Activated naive CD4-positive, alpha-beta T cell treated with Interleukin-2 at 50 U/mL for 16 hours (primary cell): ENCODE data around the gene PIP5K1B.
A peak's percentile ranks its signal among the peaks of the same experiment; 100 is the strongest.

ENCODE experiments used
- DNase-seq: peaks from one replicate; pipeline ENCODE4 v3.0.0-alpha.2; 2020

Gene PIP5K1B

DNA sequence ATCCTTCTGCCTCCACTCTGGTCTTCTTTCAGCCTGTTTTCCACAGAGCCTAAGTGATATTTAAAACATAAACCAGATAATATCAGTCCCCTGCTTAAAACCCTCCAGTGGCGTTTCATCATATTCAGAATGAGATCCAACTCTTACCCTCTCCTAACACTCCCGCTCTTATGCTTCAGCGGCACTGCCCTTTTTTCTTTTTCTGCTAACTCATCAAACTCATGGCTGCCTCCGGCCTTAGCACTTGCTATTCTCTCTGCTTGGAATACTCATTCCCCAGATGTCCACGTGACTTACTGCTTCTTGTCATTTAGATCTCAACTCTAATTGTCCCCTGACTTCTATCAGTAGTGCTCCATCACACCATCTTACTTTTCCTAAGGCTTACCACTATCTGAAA lies 73.6 kb downstream of the PIP5K1B start:
- no peak for DNase-seq

DNA sequence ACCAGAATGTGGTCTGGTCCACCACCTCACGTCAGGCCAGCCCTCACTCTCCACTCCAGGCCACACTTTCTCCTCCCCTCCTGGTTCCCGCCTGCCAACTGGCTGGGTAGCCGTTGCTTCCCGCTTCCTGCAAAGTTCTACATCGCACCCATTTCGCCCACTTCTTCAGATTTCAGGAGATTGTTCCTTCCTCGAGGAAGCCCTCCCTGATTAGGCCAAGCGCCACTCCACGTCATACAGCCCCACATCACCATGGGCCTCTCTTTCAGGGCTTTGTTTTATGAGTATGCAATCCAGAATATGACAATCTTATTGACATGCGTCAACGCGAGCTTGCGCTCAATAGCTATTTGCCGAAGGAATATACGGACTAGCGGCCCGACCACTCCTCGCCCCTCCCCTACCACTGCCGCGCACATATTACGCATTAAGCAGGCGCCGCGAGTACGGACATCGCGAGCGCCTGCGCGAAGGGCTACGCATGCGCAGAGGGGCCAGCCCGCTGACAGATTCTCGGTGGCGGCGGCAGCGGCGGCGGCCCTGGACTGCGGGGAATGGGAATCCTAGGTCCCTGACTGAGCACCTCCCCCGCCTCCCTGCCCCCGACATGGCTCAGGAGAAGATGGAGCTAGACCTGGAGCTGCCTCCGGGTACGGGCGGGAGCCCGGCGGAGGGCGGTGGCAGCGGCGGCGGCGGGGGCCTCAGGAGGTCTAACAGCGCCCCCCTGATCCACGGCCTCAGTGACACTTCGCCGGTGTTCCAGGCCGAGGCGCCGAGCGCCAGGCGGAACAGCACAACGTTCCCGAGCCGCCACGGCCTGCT lies 74.7 kb downstream of the PIP5K1B start:
- DNase-seq, result peak; percentile 93

DNA sequence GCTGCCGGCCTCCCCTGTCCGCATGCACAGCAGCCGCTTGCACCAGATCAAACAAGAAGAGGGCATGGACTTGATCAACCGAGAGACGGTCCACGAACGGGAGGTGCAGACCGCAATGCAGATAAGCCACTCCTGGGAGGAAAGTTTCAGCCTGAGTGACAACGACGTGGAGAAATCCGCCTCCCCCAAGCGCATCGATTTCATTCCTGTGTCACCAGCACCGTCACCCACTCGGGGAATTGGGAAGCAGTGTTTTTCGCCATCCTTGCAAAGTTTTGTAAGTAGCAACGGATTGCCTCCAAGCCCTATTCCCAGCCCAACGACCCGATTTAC lies 75.3 kb downstream of the PIP5K1B start:
- DNase-seq, result no peak

DNA sequence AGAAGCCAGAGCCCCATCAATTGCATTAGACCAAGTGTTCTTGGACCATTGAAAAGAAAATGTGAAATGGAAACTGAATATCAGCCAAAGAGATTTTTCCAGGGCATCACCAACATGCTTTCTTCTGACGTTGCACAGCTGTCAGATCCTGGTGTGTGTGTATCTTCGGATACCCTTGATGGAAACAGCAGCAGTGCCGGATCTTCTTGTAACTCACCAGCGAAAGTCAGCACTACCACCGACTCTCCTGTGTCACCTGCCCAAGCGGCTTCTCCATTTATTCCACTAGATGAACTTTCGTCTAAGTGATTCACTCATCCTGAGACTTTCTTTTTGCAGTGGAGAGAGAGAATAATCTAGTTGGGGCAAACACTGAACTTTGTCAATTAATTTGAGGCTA lies 75.7 kb downstream of the PIP5K1B start:
- DNase-seq, result peak; percentile 11

DNA sequence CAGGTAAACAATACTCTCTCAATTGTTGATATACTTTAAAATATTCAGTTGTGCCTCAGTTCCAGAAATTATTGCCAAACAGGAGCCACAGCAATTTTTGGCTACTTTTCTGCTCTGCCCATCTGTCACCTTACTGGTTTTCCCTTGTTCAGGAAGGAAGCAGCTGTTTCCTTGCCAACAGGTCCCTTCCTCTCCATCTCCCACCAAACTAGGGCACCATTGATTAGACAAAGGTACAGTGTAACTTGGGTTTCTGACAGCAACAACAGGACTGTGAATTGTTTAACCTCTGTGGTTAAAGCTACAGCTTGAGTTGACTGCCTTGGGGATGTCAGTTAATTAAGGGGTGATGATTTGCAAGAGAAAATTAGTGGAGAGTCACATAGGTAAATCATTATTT lies 76.9 kb downstream of the PIP5K1B start:
- DNase-seq, result no peak

DNA sequence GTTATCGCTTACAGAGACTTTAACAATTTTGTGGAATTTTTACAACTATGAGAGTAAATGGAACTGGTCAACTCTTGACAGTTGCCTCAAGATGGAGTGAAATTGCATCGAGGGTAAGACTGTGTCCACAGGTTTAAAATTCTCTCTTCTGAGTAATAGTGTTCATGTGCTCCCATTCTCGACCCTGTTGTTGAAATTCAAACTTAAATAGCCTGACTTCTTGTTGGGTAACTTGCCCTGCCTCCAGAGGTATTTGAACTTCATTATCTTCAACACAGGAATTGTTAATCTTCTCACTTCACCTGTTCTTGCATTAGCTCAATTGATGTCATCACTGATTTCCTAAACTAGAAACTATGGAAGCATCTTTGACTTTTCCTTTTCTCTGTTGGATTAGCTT lies 77.5 kb downstream of the PIP5K1B start:
- no peak for DNase-seq

DNA sequence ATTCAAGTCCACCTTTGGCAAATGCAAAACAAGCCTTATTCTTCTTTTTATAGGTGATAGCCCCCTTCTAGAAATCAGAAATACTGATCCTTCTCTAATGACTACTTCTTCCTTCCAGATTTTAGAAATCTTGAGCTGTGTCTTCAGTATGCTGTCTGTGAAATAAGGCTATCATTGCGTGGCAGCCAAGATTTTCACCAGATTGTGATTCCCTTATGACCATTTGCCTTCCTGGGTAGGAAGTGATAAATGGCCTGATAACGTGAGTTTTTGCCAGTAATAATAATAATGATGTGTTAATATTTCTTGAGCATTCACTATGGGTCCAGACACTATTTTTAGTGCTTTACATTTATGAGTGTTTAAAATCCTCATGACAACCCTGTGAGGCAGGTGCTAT lies 80.9 kb downstream of the PIP5K1B start:
- no peak for DNase-seq

DNA sequence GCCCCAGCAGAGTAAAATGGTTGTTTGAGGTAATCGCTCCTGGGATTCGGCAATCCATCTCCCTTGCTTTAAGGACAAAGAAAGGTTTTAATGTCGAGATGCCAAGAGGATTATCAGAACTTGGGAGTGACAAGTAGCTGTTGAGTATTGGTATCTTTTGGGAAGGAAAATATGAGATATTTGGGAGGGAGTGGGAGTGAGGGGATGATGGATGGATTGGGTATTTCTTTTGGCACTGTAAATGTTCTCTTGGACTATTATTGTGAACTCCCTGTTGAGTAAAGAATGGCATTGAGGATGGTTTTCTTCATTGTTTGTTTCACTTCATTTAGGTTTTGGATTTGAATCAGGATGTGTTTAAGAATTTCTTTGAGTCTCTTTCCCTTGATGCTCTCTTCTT lies 86.1 kb downstream of the PIP5K1B start:
- no peak for DNase-seq

DNA sequence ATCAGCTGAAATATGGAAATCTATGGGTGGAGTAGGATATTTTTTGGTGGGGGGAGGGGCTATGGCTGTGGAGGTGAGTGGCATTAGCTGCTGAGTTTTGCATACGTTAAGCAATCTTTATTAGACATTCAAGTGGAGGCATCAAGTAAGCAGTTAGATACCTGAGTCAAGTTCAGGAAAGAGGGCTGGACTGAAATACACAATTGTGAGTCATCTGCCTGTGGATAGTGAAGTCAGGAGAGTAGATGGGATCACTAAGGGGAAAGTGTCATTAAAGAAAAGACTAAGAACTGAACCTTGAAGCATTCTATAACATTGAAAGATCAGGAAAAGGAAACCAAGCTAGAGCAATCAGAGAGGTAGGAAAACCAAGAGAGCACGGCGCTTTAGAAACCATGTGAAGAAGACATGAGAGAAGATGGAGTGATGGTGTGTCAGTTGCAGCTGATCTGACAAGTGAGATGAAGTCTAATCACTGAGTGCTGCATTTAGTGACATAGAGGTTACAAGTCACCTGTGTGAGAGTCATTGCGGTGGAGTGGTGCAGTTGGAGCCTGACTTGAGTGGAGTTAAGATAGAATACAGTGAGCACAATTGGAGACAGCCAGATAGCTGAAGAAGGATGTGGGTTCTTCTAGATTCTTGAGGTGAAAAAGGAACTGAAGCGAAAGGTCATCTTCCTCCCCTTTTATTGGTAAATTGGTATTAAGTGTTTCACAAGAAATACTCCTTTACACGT lies 88.7 kb downstream of the PIP5K1B start:
- no peak for DNase-seq

DNA sequence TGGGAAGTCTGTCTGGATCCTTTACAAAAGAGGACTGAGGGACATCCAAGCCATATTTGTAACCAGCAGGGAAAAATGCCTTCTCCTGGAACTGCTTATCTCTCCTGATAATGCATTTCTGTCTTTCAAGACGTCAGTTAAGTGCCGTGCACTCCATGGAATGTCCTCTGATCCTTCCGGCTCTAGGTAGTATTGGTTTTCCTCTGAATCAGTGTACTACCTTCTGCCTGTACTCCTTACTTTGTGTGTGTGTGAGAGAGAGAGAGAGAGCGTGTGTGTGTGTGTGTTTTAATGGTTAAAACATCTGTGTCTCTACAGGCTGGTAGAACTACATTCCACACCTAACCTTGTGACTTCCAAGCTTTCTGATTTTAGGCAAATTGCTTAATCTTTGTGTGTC lies 89.9 kb downstream of the PIP5K1B start:
- DNase-seq, result no peak

DNA sequence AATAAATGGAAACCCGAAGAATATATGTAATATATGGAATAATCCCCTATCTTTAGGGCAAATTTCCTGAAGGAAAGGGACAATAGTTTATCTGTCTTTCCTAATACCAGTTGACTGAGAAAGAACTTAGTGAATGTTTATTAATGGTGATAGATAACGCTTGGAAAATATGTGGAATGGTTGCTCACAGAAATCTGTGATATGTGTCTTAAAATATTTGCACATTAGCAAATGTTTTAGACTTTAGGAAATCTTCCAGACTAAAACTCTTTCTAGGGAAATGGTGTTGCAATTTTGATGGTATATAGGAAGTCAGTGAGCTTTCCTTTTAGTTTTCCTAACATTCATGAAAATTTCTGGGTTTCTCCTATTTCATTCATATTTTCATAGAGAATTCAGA lies 90.4 kb downstream of the PIP5K1B start:
- DNase-seq, result no peak

DNA sequence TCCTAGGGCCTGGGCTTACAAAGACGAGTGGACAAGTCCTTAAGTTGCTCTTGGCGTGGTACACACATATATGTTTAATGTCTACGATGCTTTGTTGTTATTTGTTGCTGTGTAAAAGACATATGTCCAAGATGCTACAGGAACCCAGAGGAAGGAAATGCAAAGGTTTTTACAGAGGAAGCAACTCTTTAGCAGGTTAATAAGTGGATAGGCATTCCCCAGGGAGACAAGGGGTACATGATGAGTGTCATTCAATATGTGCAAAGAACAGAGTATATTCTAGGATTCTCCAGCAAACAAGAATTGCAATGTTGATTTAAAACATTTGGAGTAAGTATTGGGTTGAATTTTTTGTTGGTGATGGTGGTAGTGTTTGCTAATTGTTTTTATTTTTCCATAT lies 92.1 kb downstream of the PIP5K1B start:
- no peak for DNase-seq

DNA sequence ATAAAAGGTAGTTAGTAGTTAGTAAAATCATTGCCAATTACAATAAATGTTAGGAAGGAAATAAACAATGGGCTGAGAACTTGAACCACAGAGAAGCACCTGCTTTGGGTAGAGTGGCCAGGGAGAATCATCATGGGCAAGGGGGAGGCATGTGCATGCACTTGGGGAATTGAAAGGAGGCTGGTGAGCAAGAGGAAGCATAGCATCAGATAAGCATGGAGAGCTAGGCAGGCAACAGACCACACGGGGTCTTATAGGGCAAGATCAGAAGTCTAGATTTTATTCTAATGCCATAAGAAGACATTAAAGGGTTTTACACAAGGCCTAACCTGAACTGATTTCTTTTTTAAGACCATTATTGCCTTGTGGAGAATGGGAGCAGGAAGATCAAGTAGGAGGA lies 93.4 kb downstream of the PIP5K1B start:
- DNase-seq, result no peak

DNA sequence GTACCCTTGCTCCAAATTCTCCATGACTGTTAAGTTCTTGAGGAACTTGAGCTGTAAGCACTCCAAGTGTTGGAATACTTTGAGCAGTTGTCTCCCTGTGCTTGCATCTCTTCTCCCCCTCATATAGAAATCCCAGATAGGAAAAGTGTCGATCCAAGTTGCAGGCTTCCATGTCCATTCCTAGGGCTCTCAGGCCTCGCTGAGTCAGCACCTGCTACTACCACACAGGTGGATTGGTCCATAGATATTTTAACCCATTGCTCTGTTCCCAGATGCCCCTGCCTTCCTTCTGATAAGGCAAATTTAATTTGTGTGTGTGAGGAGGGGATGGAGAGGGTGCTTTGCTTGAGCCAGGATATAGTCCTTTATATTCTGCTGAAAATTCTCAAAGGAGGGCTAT lies 95.8 kb downstream of the PIP5K1B start:
- no peak for DNase-seq

DNA sequence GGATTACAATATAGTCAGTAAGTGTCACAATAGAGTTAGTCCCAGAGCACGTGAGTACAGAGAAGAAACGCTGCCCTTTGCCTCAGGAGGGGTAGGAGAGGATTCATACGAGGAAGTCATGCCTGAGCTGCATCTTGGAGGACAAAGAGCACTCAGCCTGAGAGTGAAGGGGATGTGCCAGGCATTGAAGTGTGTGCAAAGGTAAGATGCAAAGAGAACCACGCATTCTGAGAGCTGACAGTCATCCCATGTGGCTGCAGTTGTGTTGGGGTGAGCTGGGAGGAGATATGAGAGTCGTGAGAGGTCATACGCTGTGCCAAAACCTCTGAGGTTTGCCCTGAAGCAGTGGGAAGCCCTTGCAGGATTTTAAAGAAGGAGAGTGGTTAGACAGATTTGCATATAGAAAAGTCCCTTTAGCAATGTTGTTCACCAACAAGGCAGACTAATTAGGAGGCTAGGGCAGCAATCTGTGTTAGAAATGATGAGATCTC lies 97.5 kb downstream of the PIP5K1B start:
- no peak for DNase-seq

DNA sequence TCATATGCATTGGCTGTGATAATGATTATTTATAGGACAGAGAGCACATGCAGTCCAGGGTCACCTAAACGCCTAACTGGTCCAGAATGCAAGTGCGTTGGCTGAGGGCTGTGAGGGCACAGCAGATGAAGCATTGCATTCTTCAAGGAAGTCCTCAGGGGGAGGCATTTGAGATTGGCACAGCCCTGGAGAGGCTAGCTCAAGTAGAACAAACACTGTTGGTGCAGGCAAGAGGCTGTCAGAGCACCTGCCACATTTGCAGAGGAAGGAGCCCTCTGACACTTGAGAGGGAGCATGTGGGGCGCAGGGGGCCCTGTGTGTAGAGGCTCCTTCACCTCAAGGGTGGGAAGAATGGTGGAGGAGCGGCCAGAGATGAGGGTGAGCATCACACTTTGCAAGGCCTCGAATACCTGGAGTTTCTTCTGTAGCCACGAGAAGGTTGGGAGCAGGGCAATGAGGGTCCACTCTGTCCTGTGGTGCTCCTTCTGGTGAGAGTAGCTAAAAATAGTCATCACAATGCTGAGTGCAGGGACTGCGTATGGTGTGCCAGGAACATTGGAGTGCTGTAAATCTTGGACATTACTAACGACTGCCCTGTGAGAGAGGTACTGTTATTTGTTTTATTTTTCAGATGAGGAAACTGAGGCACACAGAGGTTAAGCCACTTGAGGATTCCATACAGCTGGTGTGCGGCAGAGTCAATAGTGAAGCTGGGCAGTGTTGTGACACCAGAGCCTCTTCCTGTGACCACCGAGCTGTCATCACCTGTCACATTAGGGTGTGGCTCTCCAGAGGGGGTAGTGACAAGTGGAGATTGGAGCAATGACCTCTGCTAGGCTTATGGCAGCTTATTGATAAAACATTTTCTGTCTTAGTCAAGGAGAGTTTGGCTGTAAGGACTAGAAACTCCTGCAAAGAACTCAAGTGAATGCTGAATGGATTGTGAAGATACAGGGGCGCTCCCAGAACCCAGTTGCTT lies 100.2 kb downstream of the PIP5K1B start:
- DNase-seq, result no peak

DNA sequence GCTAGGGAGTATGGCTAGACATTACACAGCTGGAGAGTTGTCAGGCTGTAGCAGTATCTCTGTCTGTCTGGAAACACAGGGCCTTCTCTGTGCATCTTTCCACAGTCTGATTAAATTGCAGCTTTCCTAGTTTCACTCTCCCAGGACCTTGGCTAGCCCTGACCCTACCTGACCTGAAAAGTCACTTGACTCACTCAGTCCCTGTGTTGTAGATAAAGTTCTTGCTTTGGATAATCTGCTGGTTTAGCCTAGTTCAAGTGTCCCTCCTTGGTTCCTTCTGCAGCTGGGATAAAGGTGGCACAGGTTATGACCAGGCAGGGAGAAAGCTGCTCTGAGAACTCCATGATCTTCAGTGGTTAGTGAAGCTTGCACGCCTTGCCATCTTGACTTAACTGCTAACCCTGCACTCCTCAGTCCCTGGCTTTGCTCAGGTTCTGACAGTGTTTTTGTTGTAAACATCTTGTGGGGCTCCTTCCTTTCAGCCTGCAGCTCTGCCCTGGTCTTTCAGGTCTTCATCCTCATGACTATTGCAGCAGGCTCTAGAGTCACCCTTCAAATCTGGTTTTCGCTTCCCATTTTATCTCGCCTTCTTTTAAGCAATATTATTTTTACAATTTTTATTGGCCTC lies 101.0 kb downstream of the PIP5K1B start:
- no peak for DNase-seq

DNA sequence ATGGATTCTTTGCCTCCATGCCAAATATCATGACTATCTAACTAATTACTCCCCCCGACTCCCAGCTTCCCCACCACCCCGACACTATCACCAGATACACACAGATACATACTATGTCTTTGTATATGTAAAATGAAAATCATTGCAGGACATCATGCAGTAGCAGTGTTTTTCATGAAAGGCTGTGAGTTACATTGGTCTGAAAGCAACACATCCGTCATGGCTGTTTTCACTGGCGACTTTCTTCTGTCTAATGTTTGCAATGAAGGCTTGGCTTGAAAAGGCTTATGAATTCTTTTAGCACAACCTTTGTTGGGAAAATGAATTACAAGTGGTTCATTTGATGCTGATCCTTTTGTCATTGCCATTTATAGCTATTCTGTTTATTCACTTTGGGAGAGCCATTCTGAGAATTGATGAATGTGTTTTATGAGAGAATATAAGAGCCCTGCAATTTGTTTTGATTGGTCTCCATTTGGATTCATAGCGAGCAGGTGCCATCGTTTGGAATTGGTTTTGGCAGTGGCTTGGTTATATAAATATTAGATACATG lies 103.4 kb downstream of the PIP5K1B start:
- no peak for DNase-seq

DNA sequence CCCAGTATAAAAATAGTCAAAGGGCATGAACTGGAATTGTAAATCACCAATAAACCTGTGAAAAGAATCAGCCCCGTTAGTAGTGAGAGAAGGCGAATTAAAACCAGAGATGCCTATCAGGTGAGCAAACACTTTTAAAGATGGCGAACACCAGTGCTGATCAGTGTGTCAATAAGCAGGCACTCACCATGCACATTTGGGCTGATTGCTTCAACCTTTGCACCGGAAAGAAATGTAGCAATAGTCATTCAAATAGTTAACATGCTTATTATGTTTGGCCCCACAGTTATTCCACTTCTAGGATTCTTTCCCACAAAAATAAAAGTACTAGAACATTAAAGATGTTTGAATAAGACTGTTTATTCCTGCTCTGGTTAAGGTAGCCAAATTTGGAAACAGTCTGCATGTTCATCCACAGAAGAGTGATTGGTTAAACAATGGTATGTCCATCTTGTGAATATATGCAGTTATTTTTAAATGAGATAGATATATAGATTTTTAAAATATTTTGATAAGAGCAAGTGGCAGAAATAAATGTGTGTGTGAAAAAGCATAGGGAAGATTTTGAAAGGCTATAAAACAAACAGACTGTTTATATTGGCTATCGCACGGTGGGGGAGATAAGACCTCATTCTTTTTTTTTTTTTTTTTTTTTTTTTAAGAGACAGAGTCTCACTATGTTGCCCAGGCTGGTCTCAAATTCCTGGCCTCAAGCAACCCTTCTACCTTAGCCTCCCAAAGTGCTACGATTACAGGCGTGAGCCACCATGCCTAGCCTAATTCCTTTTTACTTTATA lies 112.2 kb downstream of the PIP5K1B start:
- DNase-seq, result no peak

DNA sequence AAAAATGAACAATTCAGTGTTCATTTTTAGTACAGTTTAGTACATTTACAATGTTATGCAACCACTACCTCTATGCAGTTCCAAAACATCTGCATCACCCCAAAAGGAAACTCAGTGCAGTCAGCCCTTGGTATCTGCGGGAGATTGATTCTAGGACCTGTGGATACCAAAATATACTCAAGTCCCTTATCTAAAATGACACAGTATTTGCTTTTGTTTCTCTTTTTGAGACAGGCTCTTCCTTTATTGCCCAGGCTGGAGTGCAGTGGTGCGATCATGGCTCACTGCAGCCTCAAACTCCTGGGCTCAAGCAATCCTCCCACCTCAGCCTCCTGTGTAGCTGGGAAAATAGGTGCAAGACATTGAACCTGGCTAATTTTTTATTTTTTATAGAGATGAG lies 114.0 kb downstream of the PIP5K1B start:
- DNase-seq, result no peak

DNA sequence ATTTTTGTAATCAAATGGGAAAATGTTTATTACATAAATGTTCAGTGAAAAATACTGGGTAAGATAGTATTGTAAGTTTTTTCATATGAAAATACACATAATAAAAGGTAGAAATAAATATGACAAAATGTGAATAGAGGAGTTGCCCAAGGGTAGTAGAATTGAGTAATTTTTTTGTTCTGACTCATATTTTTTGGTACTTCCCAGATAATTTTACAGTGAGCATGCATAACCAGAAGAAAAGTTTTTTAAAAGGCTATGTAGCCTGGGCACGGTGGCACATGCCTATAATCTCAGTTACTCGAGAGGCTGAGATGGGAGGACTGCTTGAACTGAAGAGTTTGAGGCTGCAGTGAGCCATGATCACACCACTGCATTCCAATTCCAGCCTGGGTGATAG lies 116.9 kb downstream of the PIP5K1B start:
- no peak for DNase-seq
